Activated T-cell treated with anti-CD3 and anti-CD28 coated beads for 48 hours (primary cell): ENCODE measurements around the gene PAQR4.
"Not testable (repeated sequence)": the region's sequence is repeated elsewhere in the genome, so short reads cannot be mapped to it uniquely, and the experiment has no call there.

Experiments
- DNase-seq: peaks from one replicate; pipeline ENCODE4 v3.0.0-alpha.2; 2020; ENCODE audit warnings: low read depth

The PAQR4 gene

DNA sequence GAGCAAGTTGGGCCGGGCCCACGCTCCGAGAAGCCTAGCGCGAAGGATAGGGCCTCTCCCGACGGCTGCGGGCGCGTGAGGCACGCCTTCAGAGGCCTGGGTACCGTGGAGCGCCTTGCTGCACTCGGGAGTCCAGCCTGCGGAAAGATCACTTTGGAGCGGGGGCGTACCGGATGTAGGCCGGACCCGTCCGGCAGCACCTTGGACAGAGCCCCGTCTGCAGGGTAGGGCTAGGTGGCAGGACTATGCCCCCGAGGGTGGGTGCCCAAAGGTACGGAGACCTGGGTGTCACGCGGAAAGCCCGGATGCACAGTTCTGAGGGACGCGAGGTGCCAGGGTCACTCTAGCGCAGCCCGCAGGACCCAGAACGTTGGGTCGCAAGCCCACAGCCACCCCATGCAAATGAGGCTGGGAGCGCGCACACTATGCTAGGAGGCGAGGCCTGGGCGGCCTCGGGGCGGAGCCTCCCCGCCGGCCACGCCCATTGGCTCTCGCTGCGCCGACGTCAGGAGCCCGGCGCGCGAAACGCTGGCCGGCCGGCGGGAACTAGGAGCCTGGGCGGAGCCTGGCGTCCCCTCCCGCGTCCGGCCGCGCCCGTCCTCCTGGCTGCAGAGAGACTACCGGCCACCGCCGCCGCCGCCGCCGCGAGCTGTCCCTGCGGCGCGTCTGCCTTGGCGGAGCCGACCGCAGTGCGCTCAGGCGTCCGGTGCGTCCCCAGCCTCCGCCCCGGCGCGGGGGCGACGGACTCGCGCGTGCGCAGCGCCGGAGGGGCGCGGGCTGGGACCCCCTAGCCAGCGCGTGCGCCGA is at the start of gene PAQR4:
Gene PAQR4 (plus strand): TSS at position 611 of the 807 bp plus-strand sequence. CDS start 327 bp downstream, outside the sequence.
- DNase-seq, result peak; percentile 88

GRCh38 chr16:2919511-2920255 is 49.5 kb upstream of the PAQR4 start:
- DNase-seq, result peak; percentile 36

DNA sequence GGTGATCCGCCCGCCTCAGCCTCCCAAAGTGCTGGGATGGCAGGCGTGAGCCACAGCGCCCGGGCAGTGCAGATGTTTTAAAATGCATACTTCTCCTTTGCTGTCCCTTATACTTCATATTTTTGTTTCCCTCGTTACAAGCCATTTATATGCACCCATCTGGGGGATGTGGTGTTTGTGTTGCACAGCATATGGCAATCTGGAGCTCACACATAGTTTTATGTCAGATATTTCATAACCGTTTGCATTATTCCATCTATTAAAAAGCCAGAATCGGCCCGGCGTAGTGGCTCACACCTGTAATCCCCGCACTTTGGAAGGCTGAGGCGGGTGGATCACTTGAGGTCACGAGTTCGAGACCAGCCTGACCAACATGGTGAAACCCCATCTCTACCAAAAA is 45.7 kb upstream of the PAQR4 start:
- DNase-seq, result no peak

- DNase-seq, result no peak
These were observed 44.0 kb upstream of the PAQR4 start for GRCh38 chr16:2924901-2925755.

- DNase-seq, result no peak
These were observed 43.0 kb upstream of the PAQR4 start for GRCh38 chr16:2925951-2926649.

DNA sequence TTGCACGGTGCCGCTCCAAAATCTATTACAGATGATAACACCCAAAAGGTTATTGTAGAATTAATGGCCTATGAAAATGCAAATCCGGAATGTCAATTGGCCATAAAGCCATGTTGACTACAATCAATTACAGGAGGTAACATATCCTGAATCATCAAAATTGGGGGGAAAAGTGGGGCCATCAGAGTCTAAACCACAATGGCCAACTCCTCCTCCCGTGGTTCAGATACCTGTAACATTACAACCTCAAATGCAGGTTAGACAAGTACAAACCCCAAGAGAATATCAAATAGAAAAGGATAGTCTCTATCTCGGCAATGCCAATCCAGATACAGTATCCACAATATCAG is 42.5 kb upstream of the PAQR4 start:
- DNase-seq, result no peak

DNA sequence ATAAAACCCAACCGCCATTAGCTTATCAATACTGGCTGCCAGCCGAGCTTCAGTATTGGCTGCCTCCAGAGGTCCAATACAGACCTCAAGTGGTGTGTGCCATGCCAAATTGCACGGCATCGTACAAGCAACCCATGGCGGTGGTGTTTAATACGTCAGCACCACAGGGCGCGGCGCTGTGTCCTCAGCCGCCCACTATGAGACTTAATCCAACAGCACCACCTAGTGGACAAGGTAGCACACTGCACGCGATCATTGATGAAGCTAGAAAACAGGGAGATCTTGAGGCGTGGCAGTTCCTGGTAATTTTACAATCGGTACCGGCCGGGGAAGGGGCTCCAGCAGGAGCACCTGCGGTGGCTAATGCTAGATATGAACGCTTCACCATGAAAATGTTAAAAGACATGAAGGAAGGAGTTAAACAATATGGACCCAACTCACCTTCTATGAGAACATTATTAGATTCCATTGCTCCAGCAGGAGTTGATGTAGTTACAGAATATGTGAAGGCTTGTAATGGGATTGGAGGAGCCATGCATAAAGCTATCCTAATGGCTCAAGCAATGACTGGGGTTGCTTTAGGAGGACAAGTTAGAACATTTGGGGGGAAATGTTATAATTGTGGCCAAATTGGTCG is 42.0 kb upstream of the PAQR4 start:
- DNase-seq, result peak; percentile 80

DNA sequence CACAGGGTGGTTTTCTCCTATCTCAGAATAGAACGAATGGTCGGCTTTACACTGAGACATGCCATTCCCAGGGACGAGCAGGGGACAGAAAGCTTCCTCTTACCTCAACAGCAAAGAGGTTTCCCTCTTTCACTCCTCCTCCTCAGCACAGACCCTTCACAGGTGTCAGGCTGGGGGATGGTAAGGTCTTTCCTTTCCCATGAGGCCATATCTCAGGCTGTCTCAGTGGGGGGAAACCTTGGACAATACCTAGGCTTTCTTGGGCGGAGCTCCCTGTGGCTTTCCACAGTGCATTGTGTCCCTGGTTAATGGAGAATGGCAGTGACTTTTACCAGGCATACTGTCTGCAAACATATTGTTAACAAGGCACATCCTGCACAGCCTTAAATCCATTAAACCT is 41.0 kb upstream of the PAQR4 start:
- DNase-seq, result not testable (repeated sequence)

DNA sequence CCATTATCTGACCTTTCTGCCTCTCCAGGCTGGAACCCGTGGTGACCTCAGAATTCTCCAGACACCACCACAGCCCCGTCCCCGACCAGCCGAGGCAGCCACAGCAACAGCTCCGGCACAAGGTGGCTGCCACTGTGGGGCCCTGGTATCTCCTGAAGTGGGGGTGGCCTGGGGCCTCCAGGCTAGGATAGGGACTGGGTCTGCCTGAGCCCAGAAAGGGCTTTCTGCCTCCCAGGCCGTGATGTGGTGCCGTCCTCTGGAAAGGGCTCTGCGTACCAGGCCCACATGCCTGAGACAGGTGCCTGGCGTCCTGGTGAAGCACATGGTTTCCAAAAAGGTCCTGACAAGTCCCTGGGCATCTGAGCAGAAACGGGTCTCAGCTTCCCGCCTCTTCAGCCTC is 40.4 kb upstream of the PAQR4 start:
- no peak for DNase-seq

DNA sequence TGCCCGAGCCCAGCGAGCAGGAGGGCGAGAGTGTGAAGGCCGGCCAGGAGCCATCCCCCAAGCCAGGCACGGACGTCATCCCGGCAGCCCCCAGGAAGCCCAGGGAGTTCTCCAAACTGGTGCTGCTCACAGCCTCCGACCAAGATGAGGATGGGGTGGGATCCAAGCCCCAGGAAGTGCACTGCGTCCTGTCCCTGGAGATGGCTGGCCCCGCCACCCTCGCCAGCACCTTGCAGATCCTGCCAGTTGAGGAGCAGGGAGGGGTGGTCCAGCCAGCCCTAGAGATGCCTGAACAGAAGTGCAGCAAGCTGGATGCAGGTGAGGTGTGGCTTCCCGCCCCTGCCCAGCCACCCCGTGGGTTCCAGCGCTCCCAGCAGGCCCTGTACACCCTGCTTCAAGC is 39.5 kb upstream of the PAQR4 start:
- DNase-seq, result no peak

- DNase-seq, result no peak
These were observed 38.9 kb upstream of the PAQR4 start for GRCh38 chr16:2930236-2930635.

- not testable (repeated sequence) for DNase-seq
These were observed 37.8 kb upstream of the PAQR4 start for GRCh38 chr16:2931231-2931914.

- DNase-seq, result no peak
These were observed 36.0 kb upstream of the PAQR4 start for GRCh38 chr16:2933136-2933535.

DNA sequence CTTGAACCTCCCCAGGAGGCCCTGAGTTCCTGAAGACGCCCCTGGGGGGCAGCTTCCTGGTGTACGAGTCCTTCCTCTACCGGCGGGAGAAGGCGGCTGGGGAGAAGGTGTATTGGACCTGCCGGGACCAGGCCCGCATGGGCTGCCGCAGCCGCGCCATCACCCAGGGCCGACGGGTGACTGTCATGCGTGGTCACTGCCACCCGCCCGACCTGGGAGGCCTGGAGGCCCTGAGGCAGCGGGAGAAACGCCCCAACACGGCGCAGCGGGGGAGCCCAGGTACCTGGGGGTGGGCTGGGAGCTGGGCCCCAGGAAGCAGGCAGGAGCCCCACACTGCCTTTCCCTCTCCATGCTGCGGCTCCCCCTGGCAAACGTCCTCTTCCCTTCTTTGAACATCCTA is 35.4 kb upstream of the PAQR4 start:
- no peak for DNase-seq

DNA sequence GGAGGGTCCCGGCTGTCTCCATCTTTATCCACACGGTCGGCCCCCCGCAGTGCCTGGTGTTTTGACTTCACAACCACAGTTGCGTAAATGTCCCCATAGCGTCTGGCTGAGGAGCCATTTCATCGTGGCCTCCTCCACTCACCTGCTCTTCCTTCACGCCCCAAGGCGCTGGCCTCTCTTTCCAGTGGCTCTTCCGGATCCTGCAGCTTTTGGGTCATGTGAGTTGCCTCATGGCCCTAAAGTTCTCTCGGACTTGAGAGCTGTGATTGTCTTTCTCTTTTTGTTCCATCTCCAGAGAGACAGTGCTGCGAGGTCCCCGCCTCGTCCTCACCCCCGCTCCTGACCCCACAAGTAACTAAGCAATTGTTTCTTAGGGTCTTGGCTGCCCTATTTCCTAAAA is 34.7 kb upstream of the PAQR4 start:
- no peak for DNase-seq

GRCh38 chr16:2936436-2937011 is 32.6 kb upstream of the PAQR4 start:
- DNase-seq, result no peak

GRCh38 chr16:2937170-2937569 is 32.0 kb upstream of the PAQR4 start:
- DNase-seq, result no peak

DNA sequence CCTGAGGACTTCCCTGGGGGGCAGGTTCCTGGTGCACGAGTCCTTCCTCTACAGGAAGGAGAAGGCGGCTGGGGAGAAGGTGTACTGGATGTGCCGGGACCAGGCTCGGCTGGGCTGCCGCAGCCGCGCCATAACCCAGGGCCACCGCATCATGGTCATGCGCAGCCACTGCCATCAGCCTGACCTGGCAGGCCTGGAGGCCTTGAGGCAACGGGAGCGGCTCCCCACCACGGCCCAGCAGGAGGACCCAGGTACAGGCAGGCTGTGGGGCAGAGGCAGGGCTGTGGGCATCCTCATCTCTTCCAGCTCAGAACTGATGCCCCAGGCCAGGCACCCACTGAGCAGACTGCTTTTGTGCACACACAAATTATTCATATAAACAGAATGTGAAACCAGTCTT is 30.9 kb upstream of the PAQR4 start:
- no peak for DNase-seq

- no peak for DNase-seq
These were observed 29.2 kb upstream of the PAQR4 start for GRCh38 chr16:2939968-2940367.

DNA sequence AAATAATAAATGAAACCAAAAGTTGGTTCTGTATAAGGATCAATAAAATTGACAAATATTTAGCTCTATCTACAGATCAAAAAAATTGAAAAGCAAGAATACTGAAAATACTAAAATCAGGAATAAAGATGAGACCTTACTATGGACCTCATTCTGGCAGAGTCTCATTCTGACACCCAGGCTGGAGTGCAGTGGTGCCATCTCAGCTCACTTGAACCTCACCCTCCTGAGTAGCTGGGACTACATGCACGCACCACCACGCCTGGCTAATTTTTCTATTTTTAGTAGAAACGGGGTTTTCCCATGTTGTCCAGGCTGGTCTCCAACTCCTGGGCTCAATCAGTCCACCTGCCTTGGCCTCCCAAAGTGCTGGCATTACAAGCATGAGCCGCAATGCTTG is 27.1 kb upstream of the PAQR4 start:
- no peak for DNase-seq

DNA sequence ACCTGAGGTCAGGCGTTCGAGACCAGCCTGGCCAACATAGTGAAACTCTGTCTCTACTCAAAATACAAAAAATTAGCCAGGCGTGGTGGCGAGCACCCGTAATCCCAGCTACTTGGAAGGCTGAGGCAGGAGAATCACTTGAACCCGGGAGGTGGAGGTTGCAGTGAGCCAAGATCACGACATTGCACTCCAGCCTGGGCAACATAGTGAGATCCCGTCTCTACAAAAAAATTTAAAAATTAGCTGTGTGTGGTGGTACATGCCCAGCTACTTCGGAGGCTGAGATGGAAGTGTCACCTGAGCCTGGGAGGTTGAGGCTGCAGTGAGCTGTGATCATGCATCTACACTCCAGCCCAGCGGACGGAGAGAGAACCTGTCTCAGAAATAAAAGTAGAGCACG is 25.4 kb upstream of the PAQR4 start:
- DNase-seq, result not testable (repeated sequence)
